ENCODE data around the gene KIRREL3. TPM values are rescaled to one million over a fixed set of nuclear protein-coding genes. Genes with fewer than 3 reads are reported as not detected.

Gene KIRREL3
- total and polyA plus RNA-seq, 2 donors (not counting 3 experiments of a cell fraction or from before 2014, with no cell fraction given): not detected

GRCh38 chr11:126707498-126707897, 293.1 kb downstream of the KIRREL3 start:
- no peak overlapping the region for H3K9ac ChIP-seq (replicated peaks; ENCODE audit: extremely low read depth, insufficient read depth, low read length)
- H3K36me3 ChIP-seq (ENCODE audit: control insufficient read depth in 2 of 2, extremely low read depth in 1 of 2, insufficient read depth in 2 of 2, low read length in 2 of 2): no peaks in the 10 kb centered on the region
- no peaks in the 10 kb centered on the region for H3K9me3 ChIP-seq (replicated peaks; ENCODE audit: control insufficient read depth, insufficient read depth, low read length)
- H3K27me3 ChIP-seq (ENCODE audit: control insufficient read depth in 2 of 2, insufficient read depth in 2 of 2, low read length in 2 of 2): no peaks in the 10 kb centered on the region
- no peaks in the 10 kb centered on the region for H4K20me1 ChIP-seq (replicated peaks; ENCODE audit: control insufficient read depth, extremely low read depth, insufficient read depth, low read length)
- DNase-seq (ENCODE audit: low read depth, low spot score) (no peak), FAIRE-seq (no peak)
- intact Hi-C loops (cut with micrococcal nuclease): no loop called here
- H3K4me1 ChIP-seq (ENCODE audit: control insufficient read depth, extremely low read depth, insufficient read depth, low read length): no peaks in the 10 kb centered on the region
- no peaks in the 10 kb centered on the region for H3K9me1 ChIP-seq (replicated peaks; ENCODE audit: control insufficient read depth, extremely low read depth, insufficient read depth, low read length)
- TF ChIP-seq GATA2 (IDR thresholded peaks at IDR 0.05; ENCODE audit: insufficient read depth, insufficient read length, low read depth, low read length) (no peak), POLR2AphosphoS5 (IDR thresholded peaks at IDR 0.05; ENCODE audit: insufficient read depth, low read depth, low read length) (no peak), JUN (IDR thresholded peaks at IDR 0.05; ENCODE audit: borderline replicate concordance, insufficient read depth, insufficient read length, low read depth) (no peak), POLR2A (IDR thresholded peaks at IDR 0.05; ENCODE audit: low read depth, low read length) (no peak), MYC (IDR thresholded peaks at IDR 0.05; ENCODE audit: low read depth, low read length) (no peak), EZH2 (IDR thresholded peaks at IDR 0.05; ENCODE audit: borderline replicate concordance, low read depth, low read length, severe bottlenecking) (no peak), FOS (IDR thresholded peaks at IDR 0.05; ENCODE audit: borderline replicate concordance, insufficient read depth, low read length) (no peak), CTCF (IDR thresholded peaks at IDR 0.05; ENCODE audit: extremely low read depth in 1 of 2, insufficient read depth in 1 of 2, low read depth in 1 of 2, low read length in 2 of 2) (no peak), MAX (IDR thresholded peaks at IDR 0.05; ENCODE audit: insufficient read depth, insufficient read length) (no peak)
- no peak overlapping the region for H2AFZ ChIP-seq (ENCODE audit: low read depth, low read length)
- no peak overlapping the region for H3K4me3 ChIP-seq (replicated peaks in 1 of 3; ENCODE audit: insufficient read depth in 1 of 3, low read depth in 1 of 3, low read length in 3 of 3)
- ChIA-PET CTCF (no interaction called here), POLR2A (no interaction called here)
- dilution Hi-C loops (cut with MboI; ENCODE audit: extremely low pct_ligation_motif_present, low sequenced_read_pairs): no loop called here
- no peak overlapping the region for H3K4me2 ChIP-seq (ENCODE audit: insufficient read depth, low read length)
- BruUV-seq (replicated peaks): no TSS peak
- no peaks in the 10 kb centered on the region for H3K79me2 ChIP-seq (ENCODE audit: control insufficient read depth, insufficient read depth, low read length)
- no peak overlapping the region for H3K27ac ChIP-seq (ENCODE audit: insufficient read depth, low read depth, low read length)

All from endothelial cell of umbilical vein (primary cell).